Activated CD4-positive, alpha-beta T cell treated with anti-CD3 and anti-CD28 coated beads, Interleukin-2, amount 10 ng/mL, durations not matched to agents 7 days and 5 days (primary cell): ENCODE results near the gene PLXNA4. TPM values are rescaled to one million over a fixed set of nuclear protein-coding genes. Genes with fewer than 3 reads are reported as not detected.

Experiments used
- CTCF ChIA-PET: fragments of 350-600 bp; sonication (Branson Sonifier 250); formaldehyde crosslinking; loops from one replicate; lab custom pipeline; 2021; ENCODE audit warnings: antibody characterized with exemption; lab: Charles Lee
- POLR2A ChIA-PET: fragments of 350-600 bp; sonication (Branson Sonifier 250); formaldehyde crosslinking; loops from one replicate; lab custom pipeline; 2021; ENCODE audit warnings: antibody characterized with exemption; lab: Charles Lee
- DNase-seq: peaks from one replicate; pipeline ENCODE4 v3.0.0-alpha.2; 2020
- H3K27ac Mint-ChIP-seq: one replicate; pipeline ENCODE4 v1.8.0; 2021; ENCODE audit warnings: mild to moderate bottlenecking, moderate library complexity, mixed read lengths
- H3K27me3 Mint-ChIP-seq: one replicate; pipeline ENCODE4 v1.8.0; 2021; ENCODE audit warnings: mixed read lengths
- H3K36me3 Mint-ChIP-seq: one replicate; pipeline ENCODE4 v1.8.0; 2021; ENCODE audit warnings: low read depth, mixed read lengths
- H3K4me1 Mint-ChIP-seq: one replicate; pipeline ENCODE4 v1.8.0; 2021; ENCODE audit warnings: mixed read lengths
- H3K4me3 Mint-ChIP-seq: one replicate; pipeline ENCODE4 v1.8.0; 2021; ENCODE audit warnings: mild to moderate bottlenecking, moderate library complexity, mixed read lengths
- H3K9me3 Mint-ChIP-seq: one replicate; pipeline ENCODE4 v1.8.0; 2021; ENCODE audit warnings: mixed read lengths
- total RNA-seq, 2 experiments: library from RNA; stranded (reverse); gene quantifications; one replicate each; pipeline ENCODE4 v1.2.3, GENCODE V29; 2021

PLXNA4 gene
- total RNA-seq, 2 experiments from 2014 or later, result 21.3 to 23.3 TPM

DNA sequence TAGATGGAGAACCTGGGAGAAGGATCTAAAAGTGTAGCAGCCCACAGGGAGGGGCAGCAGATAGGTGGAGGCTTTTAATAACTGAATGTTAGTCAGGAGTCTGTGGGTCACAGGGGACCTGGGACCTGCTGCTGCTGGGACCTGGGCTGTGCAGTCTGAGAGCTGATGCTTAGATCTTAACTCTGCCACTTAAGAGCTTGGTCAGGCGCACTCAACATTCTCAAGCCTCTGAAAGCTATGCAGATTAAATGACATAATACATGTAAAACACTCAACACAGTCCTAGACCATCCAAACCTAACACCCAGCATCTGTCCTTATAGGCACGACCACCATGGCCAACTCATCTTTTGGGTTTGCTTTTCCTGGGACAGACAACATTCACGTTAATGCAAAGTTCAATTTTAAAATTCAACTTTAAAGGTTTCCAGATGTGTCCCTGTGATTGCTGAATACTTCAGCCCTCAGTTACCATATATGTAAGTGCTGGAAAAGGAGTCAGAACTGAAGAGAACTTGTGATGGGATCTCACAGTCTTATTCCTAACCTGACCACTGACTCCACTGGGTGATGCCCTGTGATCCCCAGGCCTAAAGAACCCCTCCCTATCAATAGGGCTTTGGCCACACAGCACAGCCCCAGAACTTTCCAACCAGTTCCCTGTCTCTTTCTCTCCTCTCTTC lies 321.0 kb downstream of the PLXNA4 start:
- CTCF ChIA-PET, result interaction anchor here (1.0 kb wide), 1 partner anchor 75 kb away, joined by 3 read pairs; no protein-coding TSS in a partner anchor
- DNase-seq, result no peak
- Mint-ChIP-seq H3K36me3 (no peaks in the 10 kb centered on the region), H3K27me3 (peaks cover 9% of the 10 kb centered on the region), H3K4me1 (no peaks in the 10 kb centered on the region), H3K4me3 (no peak overlapping the region), H3K9me3 (no peaks in the 10 kb centered on the region), H3K27ac (no peak overlapping the region)
- POLR2A ChIA-PET, result no interaction called here

- POLR2A ChIA-PET, result no interaction called here
- CTCF ChIA-PET, result interaction anchor here (1.0 kb wide), 1 partner anchor 74 kb away, joined by 3 read pairs; no protein-coding TSS in a partner anchor
- Mint-ChIP-seq H3K27ac (no peak overlapping the region), H3K36me3 (no peaks in the 10 kb centered on the region), H3K9me3 (no peaks in the 10 kb centered on the region), H3K4me3 (no peak overlapping the region), H3K4me1 (no peaks in the 10 kb centered on the region), H3K27me3 (peaks cover 9% of the 10 kb centered on the region)
- DNase-seq, result no peak
Measured at GRCh38 chr7:132254455-132254854, 321.8 kb downstream of the PLXNA4 start.

DNA sequence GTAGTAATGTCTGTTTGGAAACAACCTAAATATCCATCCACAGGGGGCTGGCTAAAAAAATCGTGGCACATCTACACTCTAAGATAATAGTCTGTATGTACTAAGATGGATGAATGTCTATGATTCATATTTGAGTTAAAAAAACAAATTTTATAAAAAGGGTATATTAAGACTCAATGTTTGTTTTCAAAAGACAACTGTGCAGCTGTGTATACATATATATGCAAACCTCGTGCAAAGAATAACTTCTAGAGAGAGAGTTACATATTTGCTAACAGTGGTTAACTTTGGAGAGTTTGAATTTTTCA lies 323.5 kb downstream of the PLXNA4 start:
- no peaks in the 10 kb centered on the region for H3K9me3 Mint-ChIP-seq

GRCh38 chr7:132251327-132251659 lies 325.0 kb downstream of the PLXNA4 start:
- no peak overlapping the region for H3K4me3 Mint-ChIP-seq
- peaks cover 9% of the 10 kb centered on the region for H3K27me3 Mint-ChIP-seq
- CTCF ChIA-PET, result no interaction called here
- no peak for DNase-seq
- no peaks in the 10 kb centered on the region for H3K36me3 Mint-ChIP-seq
- H3K9me3 Mint-ChIP-seq, result no peaks in the 10 kb centered on the region
- H3K27ac Mint-ChIP-seq, result no peak overlapping the region
- no peaks in the 10 kb centered on the region for H3K4me1 Mint-ChIP-seq
- POLR2A ChIA-PET, result no interaction called here

More for the DNA sequence above, 323.5 kb downstream of the PLXNA4 start:
- Mint-ChIP-seq H3K4me1 (no peaks in the 10 kb centered on the region), H3K27ac (no peak overlapping the region), H3K4me3 (no peak overlapping the region), H3K36me3 (no peaks in the 10 kb centered on the region), H3K27me3 (peaks cover 9% of the 10 kb centered on the region)
- no peak for DNase-seq
- CTCF ChIA-PET, result no interaction called here
- POLR2A ChIA-PET, result no interaction called here

- H3K27me3 Mint-ChIP-seq, result peaks cover 9% of the 10 kb centered on the region
- H3K4me1 Mint-ChIP-seq, result no peaks in the 10 kb centered on the region
- POLR2A ChIA-PET, result no interaction called here
- H3K9me3 Mint-ChIP-seq, result peaks cover under 1% of the 10 kb centered on the region
- H3K4me3 Mint-ChIP-seq, result no peak overlapping the region
- no peak for DNase-seq
- H3K36me3 Mint-ChIP-seq, result no peaks in the 10 kb centered on the region
- no peak overlapping the region for H3K27ac Mint-ChIP-seq
- CTCF ChIA-PET, result no interaction called here
Measured at GRCh38 chr7:132250480-132251326, 325.6 kb downstream of the PLXNA4 start.

DNA sequence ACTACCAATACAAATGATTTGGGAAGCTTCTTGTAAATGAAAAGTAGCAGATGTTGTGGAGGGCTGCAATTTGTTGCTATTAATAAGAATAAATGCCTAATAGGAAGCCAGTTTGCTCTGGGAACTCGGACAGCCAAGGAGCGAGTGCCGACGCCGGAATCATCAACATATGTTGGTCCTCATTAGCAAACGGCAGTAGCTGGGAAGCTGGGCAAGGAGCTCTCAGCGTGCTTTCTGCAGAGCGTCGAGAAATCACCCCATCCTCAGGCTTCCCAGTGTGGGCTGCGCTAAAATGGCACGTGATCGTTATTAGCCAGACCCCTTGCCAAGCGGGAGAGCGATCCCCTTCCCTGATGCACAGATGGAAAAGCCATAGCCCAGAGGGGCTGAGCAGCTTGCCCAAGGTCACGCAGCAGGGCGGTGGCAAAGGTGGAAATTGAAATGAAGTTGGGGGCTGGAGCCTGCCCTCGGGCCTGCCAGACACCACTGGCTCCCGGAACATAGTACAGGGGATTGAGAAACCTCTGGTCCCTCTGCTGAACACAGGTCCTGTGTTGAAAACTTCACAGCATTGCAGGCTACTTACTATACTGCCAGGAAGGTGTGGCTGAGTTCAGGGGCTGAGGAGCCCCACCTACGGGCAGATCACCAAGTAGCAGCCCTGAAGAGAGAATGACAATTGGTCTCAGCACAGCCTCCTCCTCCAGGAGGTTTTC lies 326.9 kb downstream of the PLXNA4 start:
- H3K4me3 Mint-ChIP-seq, result no peak overlapping the region
- H3K27ac Mint-ChIP-seq, result no peak overlapping the region
- H3K36me3 Mint-ChIP-seq, result no peaks in the 10 kb centered on the region
- H3K27me3 Mint-ChIP-seq, result peaks cover 12% of the 10 kb centered on the region
- H3K9me3 Mint-ChIP-seq, result peaks cover 2% of the 10 kb centered on the region
- POLR2A ChIA-PET, result no interaction called here
- DNase-seq, result no peak
- no peaks in the 10 kb centered on the region for H3K4me1 Mint-ChIP-seq
- CTCF ChIA-PET, result no interaction called here

DNA sequence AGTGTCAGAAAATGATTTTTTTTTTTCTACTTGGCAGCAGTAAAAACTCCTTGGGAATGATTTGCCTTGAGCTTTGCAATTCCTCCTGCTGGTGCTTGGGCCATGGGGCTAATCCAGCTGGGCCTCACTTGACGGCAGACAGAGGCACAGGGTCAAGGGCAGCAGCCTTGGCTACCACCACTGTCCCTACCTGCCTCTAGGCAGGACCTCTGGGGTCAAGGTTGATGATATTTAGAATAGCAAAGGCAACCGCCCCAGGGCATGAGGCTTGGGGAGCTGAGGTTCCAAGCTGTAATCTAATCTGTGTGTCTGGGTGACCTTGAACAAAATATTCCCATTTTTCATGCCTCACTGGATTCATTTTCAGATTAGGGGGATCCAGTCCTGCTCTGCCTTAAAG lies 327.4 kb downstream of the PLXNA4 start:
- H3K4me3 Mint-ChIP-seq, result no peak overlapping the region
- no peaks in the 10 kb centered on the region for H3K4me1 Mint-ChIP-seq
- no peaks in the 10 kb centered on the region for H3K36me3 Mint-ChIP-seq
- ChIA-PET POLR2A (no interaction called here), CTCF (no interaction called here)
- DNase-seq, result no peak
- H3K27ac Mint-ChIP-seq, result no peak overlapping the region
- peaks cover 12% of the 10 kb centered on the region for H3K27me3 Mint-ChIP-seq
- peaks cover 2% of the 10 kb centered on the region for H3K9me3 Mint-ChIP-seq

GRCh38 chr7:132247995-132248618 lies 328.2 kb downstream of the PLXNA4 start:
- H3K27ac Mint-ChIP-seq, result no peak overlapping the region
- POLR2A ChIA-PET, result no interaction called here
- peaks cover 2% of the 10 kb centered on the region for H3K9me3 Mint-ChIP-seq

DNA sequence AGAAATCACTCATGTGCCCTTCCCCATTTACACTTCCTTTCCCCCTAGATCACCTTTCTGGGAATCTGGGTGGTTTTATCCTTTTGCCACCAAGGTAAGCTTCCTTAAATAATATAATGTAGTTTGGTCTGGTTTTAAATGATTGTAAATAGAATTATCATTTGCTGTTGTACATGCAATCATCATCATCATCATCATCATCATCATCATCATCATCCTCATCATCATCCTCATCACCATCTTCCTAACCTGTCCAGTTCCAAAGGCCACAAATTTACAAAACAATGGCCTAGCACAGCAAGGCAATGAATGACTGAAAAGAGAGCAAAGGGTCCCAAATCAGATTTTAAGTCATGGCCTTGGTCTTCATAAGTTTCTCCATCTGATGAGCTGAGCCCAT lies 329.7 kb downstream of the PLXNA4 start:
- Mint-ChIP-seq H3K4me3 (no peak overlapping the region), H3K27me3 (peaks cover 8% of the 10 kb centered on the region), H3K9me3 (peaks cover 2% of the 10 kb centered on the region), H3K4me1 (no peaks in the 10 kb centered on the region), H3K36me3 (no peaks in the 10 kb centered on the region), H3K27ac (no peak overlapping the region)
- POLR2A ChIA-PET, result no interaction called here
- CTCF ChIA-PET, result interaction anchor here (0.6 kb wide), 1 partner anchor 1913 kb away, joined by 3 read pairs; no protein-coding TSS in a partner anchor
- DNase-seq, result no peak

More at GRCh38 chr7:132247995-132248618, 328.2 kb downstream of the PLXNA4 start:
- CTCF ChIA-PET, result no interaction called here
- no peak for DNase-seq
- Mint-ChIP-seq H3K4me1 (no peaks in the 10 kb centered on the region), H3K36me3 (no peaks in the 10 kb centered on the region), H3K27me3 (peaks cover 12% of the 10 kb centered on the region), H3K4me3 (no peak overlapping the region)

DNA sequence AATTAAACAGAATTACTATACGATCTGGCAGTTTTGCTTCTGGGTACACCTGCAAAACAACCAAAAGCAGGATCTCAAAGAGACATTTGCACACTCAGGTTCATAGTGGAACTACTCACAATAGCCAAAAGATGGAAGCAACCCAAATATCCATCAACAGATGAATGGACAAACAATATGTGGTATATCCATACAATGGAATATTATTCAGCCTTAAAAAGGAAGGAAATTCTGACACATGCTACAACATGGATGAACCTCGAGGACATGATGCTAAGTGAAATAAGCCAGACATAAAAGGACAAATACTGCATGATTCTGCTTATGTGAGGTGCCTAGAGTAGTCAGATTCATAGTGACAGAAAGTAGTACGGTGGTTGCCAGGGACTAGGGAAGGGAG lies 330.7 kb downstream of the PLXNA4 start:
- no peaks in the 10 kb centered on the region for H3K36me3 Mint-ChIP-seq
- no peaks in the 10 kb centered on the region for H3K4me1 Mint-ChIP-seq
- POLR2A ChIA-PET, result no interaction called here
- no peak overlapping the region for H3K4me3 Mint-ChIP-seq
- H3K9me3 Mint-ChIP-seq, result peaks cover 2% of the 10 kb centered on the region
- CTCF ChIA-PET, result no interaction called here
- H3K27me3 Mint-ChIP-seq, result peaks cover 5% of the 10 kb centered on the region
- no peak for DNase-seq
- no peak overlapping the region for H3K27ac Mint-ChIP-seq

- no peaks in the 10 kb centered on the region for H3K4me1 Mint-ChIP-seq
- CTCF ChIA-PET, result no interaction called here
- POLR2A ChIA-PET, result no interaction called here
- H3K9me3 Mint-ChIP-seq, result peaks cover 2% of the 10 kb centered on the region
- no peaks in the 10 kb centered on the region for H3K36me3 Mint-ChIP-seq
- DNase-seq, result no peak
- H3K27ac Mint-ChIP-seq, result no peak overlapping the region
- H3K4me3 Mint-ChIP-seq, result no peak overlapping the region
- H3K27me3 Mint-ChIP-seq, result peaks cover 3% of the 10 kb centered on the region
Measured at GRCh38 chr7:132244903-132245480, 331.3 kb downstream of the PLXNA4 start.

DNA sequence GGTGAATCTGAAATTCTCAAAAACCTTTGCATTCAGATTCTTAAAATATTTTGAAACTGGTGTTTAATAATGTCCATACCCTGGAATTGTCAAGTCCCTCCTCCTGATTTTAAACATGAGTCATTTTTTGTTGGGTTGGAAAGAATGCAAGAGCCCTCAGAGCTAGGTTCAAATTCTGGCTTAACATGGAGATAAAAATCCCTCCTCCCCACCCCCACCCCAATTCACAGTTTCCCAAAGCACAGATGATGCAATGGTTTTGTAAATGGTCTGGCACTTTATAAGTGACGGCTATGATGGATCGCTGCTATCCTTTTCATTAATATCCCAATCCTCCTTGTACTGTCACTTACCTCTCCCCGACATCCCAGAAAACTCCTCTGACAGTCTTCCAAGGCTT lies 332.8 kb downstream of the PLXNA4 start:
- Mint-ChIP-seq H3K27me3 (peaks cover 3% of the 10 kb centered on the region), H3K27ac (no peak overlapping the region), H3K4me1 (no peaks in the 10 kb centered on the region), H3K9me3 (peaks cover 2% of the 10 kb centered on the region), H3K36me3 (no peaks in the 10 kb centered on the region), H3K4me3 (no peak overlapping the region)
- CTCF ChIA-PET, result no interaction called here
- POLR2A ChIA-PET, result no interaction called here
- DNase-seq, result no peak
